Neuronal stem cell (in vitro differentiated cells): ENCODE data around the gene BBS9.

Source experiments
- DNase-seq: peaks from one replicate; pipeline ENCODE4 v3.0.0-alpha.2; 2013; ENCODE audit warnings: low spot score
- H2AFZ ChIP-seq: one replicate; pipeline ENCODE4 v1.6.1; 2013; ENCODE audit warnings: mild to moderate bottlenecking, low read length, inconsistent platforms
- H2AK5ac ChIP-seq: 2 replicates; pipeline ENCODE4 v1.6.1; 2013; ENCODE audit warnings: low read depth, mild to moderate bottlenecking, inconsistent platforms, low read length, moderate library complexity, mixed read lengths
- H2BK120ac ChIP-seq: 2 replicates; pipeline ENCODE4 v1.6.1; 2013; ENCODE audit warnings: low read depth, mild to moderate bottlenecking, inconsistent platforms, low read length, moderate library complexity, mixed read lengths
- H2BK12ac ChIP-seq: one replicate; pipeline ENCODE4 v1.6.1; 2013; ENCODE audit warnings: low read length, inconsistent platforms
- H2BK15ac ChIP-seq: 2 replicates; pipeline ENCODE4 v1.6.1; 2013; ENCODE audit warnings: mild to moderate bottlenecking, low read length, inconsistent platforms, mixed read lengths
- H2BK5ac ChIP-seq: one replicate; pipeline ENCODE4 v1.6.1; 2013; ENCODE audit warnings: inconsistent platforms, mild to moderate bottlenecking, low read length, moderate library complexity
- H3K14ac ChIP-seq: one replicate; pipeline ENCODE4 v1.6.1; 2013; ENCODE audit warnings: low read length, inconsistent platforms
- H3K18ac ChIP-seq: 2 replicates; pipeline ENCODE4 v1.6.1; 2013; ENCODE audit warnings: low read length, inconsistent platforms
- H3K23ac ChIP-seq: 2 replicates; pipeline ENCODE4 v1.6.1; 2013; ENCODE audit warnings: low read depth, mild to moderate bottlenecking, mixed read lengths, low read length, inconsistent platforms; ENCODE audit not compliant: poor library complexity
- H3K27ac ChIP-seq: replicated peaks from 3 replicates; pipeline ENCODE4 v1.5.1; 2013; ENCODE audit warnings: low read length, inconsistent platforms
- H3K27me3 ChIP-seq, 3 experiments: 2 replicates each; pipeline ENCODE4 v1.6.1; 2013; ENCODE audit warnings: low read length in 3 of 3, mild to moderate bottlenecking in 2 of 3, inconsistent platforms in 1 of 3, low read depth in 1 of 3, mixed read lengths in 1 of 3, moderate library complexity in 1 of 3; ENCODE audit not compliant: control insufficient read depth in 3 of 3, insufficient read depth in 3 of 3
- H3K36me3 ChIP-seq, 2 donors: replicated peaks in 1 of 2; 2 replicates each; pipeline ENCODE4 v1.6.1; 2013; ENCODE audit warnings: low read length in 2 of 2; ENCODE audit not compliant: control insufficient read depth in 2 of 2, insufficient read depth in 2 of 2
- H3K4ac ChIP-seq: 2 replicates; pipeline ENCODE4 v1.6.1; 2013; ENCODE audit warnings: inconsistent platforms, mild to moderate bottlenecking, low read length, moderate library complexity
- H3K4me1 ChIP-seq, 2 donors: 1 replicate in 1 of 2; 2 replicates in 1 of 2; pipeline ENCODE4 v1.6.1; 2013; ENCODE audit warnings: low read length in 2 of 2, low read depth in 1 of 2; ENCODE audit not compliant: control insufficient read depth in 2 of 2, insufficient read depth in 1 of 2
- H3K4me2 ChIP-seq: one replicate; pipeline ENCODE4 v1.6.1; 2013; ENCODE audit warnings: mild to moderate bottlenecking, low read length, inconsistent platforms; ENCODE audit not compliant: insufficient read depth, poor library complexity, severe bottlenecking
- H3K4me3 ChIP-seq, 2 donors: 2 replicates each; pipeline ENCODE4 v1.5.1; 2013; ENCODE audit warnings: low read length in 2 of 2, mild to moderate bottlenecking in 2 of 2, inconsistent platforms in 1 of 2, moderate library complexity in 1 of 2
- H3K79me1 ChIP-seq: one replicate; pipeline ENCODE4 v1.6.1; 2013; ENCODE audit warnings: low read depth, mild to moderate bottlenecking, inconsistent platforms, low read length, moderate library complexity
- H3K9ac ChIP-seq: one replicate; pipeline ENCODE4 v1.6.1; 2013; ENCODE audit warnings: mild to moderate bottlenecking, low read depth, low read length, inconsistent platforms; ENCODE audit not compliant: poor library complexity
- H3K9me3 ChIP-seq, 2 donors: replicated peaks in 1 of 2; 2 replicates each; pipeline versions ENCODE3 to v1.6.1; 2013; ENCODE audit warnings: low read length in 2 of 2, mild to moderate bottlenecking in 2 of 2, inconsistent platforms in 1 of 2, low read depth in 1 of 2, mixed read lengths in 1 of 2, moderate library complexity in 1 of 2; ENCODE audit not compliant: control insufficient read depth in 2 of 2, insufficient read depth in 1 of 2
- H4K8ac ChIP-seq: one replicate; pipeline ENCODE4 v1.6.1; 2013; ENCODE audit warnings: low read depth, mild to moderate bottlenecking, inconsistent platforms, low read length, moderate library complexity
- H4K91ac ChIP-seq: one replicate; pipeline ENCODE4 v1.6.1; 2013; ENCODE audit warnings: low read length, low read depth, mild to moderate bottlenecking, inconsistent platforms; ENCODE audit not compliant: poor library complexity
- WGBS, 2 donors: extraction: QIAGEN DNeasy Blood & Tissue Kit; methylation state at CpG; one replicate each; pipeline ENCODE4 v1.1.7; 2013; ENCODE audit warnings: missing lambda C conversion rate in 2 of 2, mixed read lengths in 1 of 2; ENCODE audit not compliant: insufficient read length in 2 of 2, insufficient replicate concordance in 1 of 2; ENCODE audit errors: extremely low coverage in 2 of 2; 5-methylcytosine and 5-hydroxymethylcytosine counted together

BBS9 gene

DNA sequence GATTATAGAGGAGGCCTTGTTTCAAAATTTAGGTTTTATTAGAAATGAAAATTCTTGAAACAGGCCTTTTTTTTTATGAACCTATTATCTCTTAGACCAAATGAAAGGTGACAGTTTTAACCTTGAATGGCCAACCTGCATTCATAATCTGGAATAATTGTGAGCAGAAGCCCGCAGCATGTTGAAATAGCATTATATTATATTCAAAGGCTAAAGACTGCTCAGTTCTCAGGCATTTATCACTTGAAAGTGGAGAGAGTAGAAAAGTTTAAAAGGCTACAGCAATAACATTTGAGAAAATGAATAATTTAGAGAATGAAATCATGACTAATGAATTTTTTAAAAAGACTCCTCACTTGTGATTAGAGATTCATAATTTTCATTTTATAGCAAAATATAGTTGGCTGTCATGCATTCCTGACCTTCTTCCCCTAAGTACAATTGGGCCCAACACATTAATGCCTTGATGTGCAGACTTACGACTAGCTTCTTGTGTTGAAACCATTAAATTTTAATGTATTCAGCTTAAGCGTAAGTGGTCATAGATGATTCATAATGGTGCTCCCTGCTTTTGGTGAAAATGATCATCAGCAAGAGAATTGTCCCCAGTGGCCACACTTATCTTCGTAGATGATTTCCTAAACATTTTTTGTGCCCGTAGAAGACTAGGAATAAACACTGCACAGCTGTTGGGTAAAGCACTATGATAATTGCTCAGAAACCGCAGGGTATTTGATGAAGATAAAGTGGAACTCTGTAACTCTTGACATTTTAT, 429.4 kb downstream of the BBS9 start:
- no peak overlapping the region for H3K4ac ChIP-seq
- H3K27me3 ChIP-seq = no peaks in the 10 kb centered on the region
- H3K36me3 ChIP-seq = no peaks in the 10 kb centered on the region
- H4K8ac ChIP-seq = no peak overlapping the region
- no peak overlapping the region for H2BK120ac ChIP-seq
- no peak overlapping the region for H2AK5ac ChIP-seq
- H3K27ac ChIP-seq = no peak overlapping the region
- H2BK15ac ChIP-seq = no peak overlapping the region
- DNase-seq = no peak
- H3K9me3 ChIP-seq = no peaks in the 10 kb centered on the region
- H3K79me1 ChIP-seq = no peaks in the 10 kb centered on the region
- no peak overlapping the region for H3K23ac ChIP-seq
- no peak overlapping the region for H3K14ac ChIP-seq
- no peak overlapping the region for H3K18ac ChIP-seq
- no peak overlapping the region for H3K4me3 ChIP-seq
- WGBS, 2 donors = no CpG with 5 or more reads among the region's 6 CpGs
- no peaks in the 10 kb centered on the region for H3K4me1 ChIP-seq
- H4K91ac ChIP-seq = no peak overlapping the region
- H2BK12ac ChIP-seq = no peak overlapping the region
- no peak overlapping the region for H2AFZ ChIP-seq
- no peak overlapping the region for H3K9ac ChIP-seq
- H2BK5ac ChIP-seq = no peak overlapping the region
- H3K4me2 ChIP-seq = no peak overlapping the region

DNA sequence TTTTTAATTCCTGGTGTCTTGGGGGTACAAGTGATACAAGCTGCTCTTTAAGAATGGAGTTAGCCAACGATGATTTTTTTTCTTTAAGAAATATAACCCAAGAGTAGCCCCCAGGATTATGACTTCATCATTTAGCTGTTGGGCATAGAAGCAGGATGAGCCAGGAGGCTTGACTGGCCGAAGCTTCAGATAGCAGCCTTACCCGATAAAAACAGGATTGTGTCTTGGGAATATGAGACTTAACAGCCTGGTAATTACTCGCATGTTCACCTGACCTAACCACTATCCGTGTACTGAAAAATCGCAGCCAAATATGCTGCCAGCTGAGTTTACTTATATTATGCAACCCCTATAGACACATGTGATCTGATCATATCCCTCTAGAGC, 430.0 kb downstream of the BBS9 start:
- H3K27ac ChIP-seq = no peak overlapping the region
- no CpG with 5 or more reads among the region's 6 CpGs for WGBS, 2 donors

DNA sequence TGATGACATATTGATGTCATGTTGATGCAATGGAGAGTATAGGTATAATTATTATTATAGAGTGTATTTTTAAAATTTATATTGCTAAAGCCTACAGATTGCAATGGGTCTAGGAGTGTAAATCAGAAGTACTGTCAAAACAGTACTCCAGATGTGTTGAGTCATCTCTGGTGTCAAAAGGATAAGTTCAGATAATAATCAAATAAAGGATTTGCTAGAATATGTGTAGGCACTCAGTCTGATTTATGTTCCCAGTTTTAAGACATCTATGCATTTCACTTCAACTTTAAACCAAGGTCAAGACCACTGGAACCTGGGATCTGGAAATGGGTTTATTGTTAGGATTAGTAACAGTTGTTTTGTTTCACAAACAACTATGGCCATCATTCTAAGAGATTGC, 433.6 kb downstream of the BBS9 start:
- Histone ChIP-seq H3K36me3 (no peaks in the 10 kb centered on the region), H2AK5ac (no peak overlapping the region), H3K9me3 (no peaks in the 10 kb centered on the region), H3K4me1 (no peaks in the 10 kb centered on the region), H2BK5ac (no peak overlapping the region), H3K4me3 (no peak overlapping the region), H3K79me1 (no peaks in the 10 kb centered on the region), H2BK15ac (no peak overlapping the region), H4K8ac (no peak overlapping the region), H3K18ac (no peak overlapping the region), H2AFZ (no peak overlapping the region), H3K14ac (no peak overlapping the region), H3K27ac (no peak overlapping the region), H2BK120ac (no peak overlapping the region), H3K4me2 (no peak overlapping the region), H3K9ac (no peak overlapping the region), H2BK12ac (no peak overlapping the region), H4K91ac (no peak overlapping the region), H3K4ac (no peak overlapping the region), H3K23ac (no peak overlapping the region), H3K27me3 (no peaks in the 10 kb centered on the region)
- no peak for DNase-seq

More for the DNA sequence above, 430.0 kb downstream of the BBS9 start:
- Histone ChIP-seq H4K8ac (no peak overlapping the region), H3K4me3 (no peak overlapping the region), H2BK120ac (no peak overlapping the region), H2BK5ac (no peak overlapping the region), H3K27me3 (no peaks in the 10 kb centered on the region), H3K9me3 (no peaks in the 10 kb centered on the region), H2AFZ (no peak overlapping the region), H4K91ac (no peak overlapping the region), H3K4me1 (no peaks in the 10 kb centered on the region), H2BK12ac (no peak overlapping the region), H3K9ac (no peak overlapping the region), H3K14ac (no peak overlapping the region), H3K18ac (no peak overlapping the region), H2AK5ac (no peak overlapping the region), H3K79me1 (no peaks in the 10 kb centered on the region), H3K4me2 (no peak overlapping the region), H3K23ac (no peak overlapping the region), H2BK15ac (no peak overlapping the region), H3K4ac (no peak overlapping the region), H3K36me3 (no peaks in the 10 kb centered on the region)
- DNase-seq = no peak

GRCh38 chr7:33563651-33564050, 434.3 kb downstream of the BBS9 start:
- H3K23ac ChIP-seq = no peak overlapping the region

More at GRCh38 chr7:33563651-33564050, 434.3 kb downstream of the BBS9 start:
- no peaks in the 10 kb centered on the region for H3K36me3 ChIP-seq
- H2BK5ac ChIP-seq = no peak overlapping the region
- no peak overlapping the region for H4K91ac ChIP-seq
- no peak overlapping the region for H3K14ac ChIP-seq
- H3K4me2 ChIP-seq = no peak overlapping the region
- H2AK5ac ChIP-seq = no peak overlapping the region
- WGBS, 2 donors = no CpG with 5 or more reads among the region's 7 CpGs
- H3K4ac ChIP-seq = no peak overlapping the region
- no peak overlapping the region for H3K9ac ChIP-seq
- H3K27me3 ChIP-seq = no peaks in the 10 kb centered on the region
- H3K4me3 ChIP-seq = no peak overlapping the region
- H2BK12ac ChIP-seq = no peak overlapping the region
- no peaks in the 10 kb centered on the region for H3K9me3 ChIP-seq
- no peak for DNase-seq
- H3K27ac ChIP-seq = no peak overlapping the region
- H2AFZ ChIP-seq = no peak overlapping the region
- H2BK120ac ChIP-seq = no peak overlapping the region
- no peak overlapping the region for H3K18ac ChIP-seq
- H3K79me1 ChIP-seq = no peaks in the 10 kb centered on the region
- H2BK15ac ChIP-seq = no peak overlapping the region
- H4K8ac ChIP-seq = no peak overlapping the region
- no peaks in the 10 kb centered on the region for H3K4me1 ChIP-seq
